Measurements from ENCODE around the gene WTIP. TPM values are rescaled to one million over a fixed set of nuclear protein-coding genes. Genes with fewer than 3 reads are reported as not detected.
"Not testable (repeated sequence)": the region's sequence is repeated elsewhere in the genome, so short reads cannot be mapped to it uniquely, and the experiment has no call there.

The WTIP gene
- total RNA-seq, 1 donor from 2014 or later, result 1.0 TPM

- intact Hi-C loops (cut with micrococcal nuclease), result loop anchor here (2.0 kb wide), 2 partner anchors 27 to 211 kb away; no protein-coding TSS in a partner anchor
- no peak overlapping the region for H3K27ac Mint-ChIP-seq
Measured at GRCh38 chr19:34501339-34502320, 20.1 kb downstream of the WTIP start.

GRCh38 chr19:34502582-34503411 lies 21.2 kb downstream of the WTIP start:
- no peak overlapping the region for H3K4me3 Mint-ChIP-seq (ENCODE audit: low read depth)
- peaks cover 6% of the 10 kb centered on the region for H3K27me3 Mint-ChIP-seq (ENCODE audit: low read depth)
- H3K27ac Mint-ChIP-seq, result no peak overlapping the region
- no peaks in the 10 kb centered on the region for H3K9me3 Mint-ChIP-seq
- intact Hi-C loops (cut with micrococcal nuclease), result no loop called here
- no peaks in the 10 kb centered on the region for H3K36me3 Mint-ChIP-seq (ENCODE audit: low read depth)
- no peak for DNase-seq (ENCODE audit: low spot score)
- no peaks in the 10 kb centered on the region for H3K4me1 Mint-ChIP-seq (ENCODE audit: low read depth)

More at GRCh38 chr19:34501339-34502320, 20.1 kb downstream of the WTIP start:
- Mint-ChIP-seq H3K9me3 (no peaks in the 10 kb centered on the region), H3K27me3 (ENCODE audit: low read depth) (peaks cover 6% of the 10 kb centered on the region), H3K36me3 (ENCODE audit: low read depth) (no peaks in the 10 kb centered on the region), H3K4me1 (ENCODE audit: low read depth) (no peaks in the 10 kb centered on the region), H3K4me3 (ENCODE audit: low read depth) (no peak overlapping the region)
- peak; percentile 78 for DNase-seq (ENCODE audit: low spot score)

GRCh38 chr19:34503531-34504272 lies 22.1 kb downstream of the WTIP start:
- intact Hi-C loops (cut with micrococcal nuclease), result no loop called here
- H3K27me3 Mint-ChIP-seq (ENCODE audit: low read depth), result peaks cover 6% of the 10 kb centered on the region
- H3K4me1 Mint-ChIP-seq (ENCODE audit: low read depth), result no peaks in the 10 kb centered on the region
- no peak for DNase-seq (ENCODE audit: low spot score)
- no peaks in the 10 kb centered on the region for H3K9me3 Mint-ChIP-seq
- H3K36me3 Mint-ChIP-seq (ENCODE audit: low read depth), result no peaks in the 10 kb centered on the region
- H3K27ac Mint-ChIP-seq, result no peak overlapping the region
- no peak overlapping the region for H3K4me3 Mint-ChIP-seq (ENCODE audit: low read depth)

GRCh38 chr19:34504273-34504808 lies 22.8 kb downstream of the WTIP start:
- Mint-ChIP-seq H3K4me3 (ENCODE audit: low read depth) (no peak overlapping the region), H3K36me3 (ENCODE audit: low read depth) (no peaks in the 10 kb centered on the region), H3K9me3 (no peaks in the 10 kb centered on the region), H3K4me1 (ENCODE audit: low read depth) (no peaks in the 10 kb centered on the region), H3K27ac (no peak overlapping the region), H3K27me3 (ENCODE audit: low read depth) (peaks cover 5% of the 10 kb centered on the region)
- DNase-seq (ENCODE audit: low spot score), result no peak
- intact Hi-C loops (cut with micrococcal nuclease), result no loop called here

- intact Hi-C loops (cut with micrococcal nuclease), result no loop called here
- Mint-ChIP-seq H3K27ac (no peak overlapping the region), H3K36me3 (ENCODE audit: low read depth) (no peaks in the 10 kb centered on the region), H3K4me3 (ENCODE audit: low read depth) (no peak overlapping the region), H3K27me3 (ENCODE audit: low read depth) (peaks cover 2% of the 10 kb centered on the region), H3K4me1 (ENCODE audit: low read depth) (no peaks in the 10 kb centered on the region), H3K9me3 (no peaks in the 10 kb centered on the region)
- DNase-seq (ENCODE audit: low spot score), result no peak
Measured at GRCh38 chr19:34504809-34505291, 23.3 kb downstream of the WTIP start.

GRCh38 chr19:34505321-34506025 lies 23.9 kb downstream of the WTIP start:
- H3K27me3 Mint-ChIP-seq (ENCODE audit: low read depth), result no peaks in the 10 kb centered on the region
- H3K36me3 Mint-ChIP-seq (ENCODE audit: low read depth), result no peaks in the 10 kb centered on the region
- no peak for DNase-seq (ENCODE audit: low spot score)
- H3K4me3 Mint-ChIP-seq (ENCODE audit: low read depth), result no peak overlapping the region
- peaks cover under 1% of the 10 kb centered on the region for H3K9me3 Mint-ChIP-seq
- no peaks in the 10 kb centered on the region for H3K4me1 Mint-ChIP-seq (ENCODE audit: low read depth)
- H3K27ac Mint-ChIP-seq, result no peak overlapping the region
- intact Hi-C loops (cut with micrococcal nuclease), result no loop called here

- no peaks in the 10 kb centered on the region for H3K4me1 Mint-ChIP-seq (ENCODE audit: low read depth)
- intact Hi-C loops (cut with micrococcal nuclease), result no loop called here
- peaks cover 5% of the 10 kb centered on the region for H3K9me3 Mint-ChIP-seq
- DNase-seq (ENCODE audit: low spot score), result no peak
- no peaks in the 10 kb centered on the region for H3K27me3 Mint-ChIP-seq (ENCODE audit: low read depth)
- H3K4me3 Mint-ChIP-seq (ENCODE audit: low read depth), result no peak overlapping the region
- H3K36me3 Mint-ChIP-seq (ENCODE audit: low read depth), result no peaks in the 10 kb centered on the region
- no peak overlapping the region for H3K27ac Mint-ChIP-seq
Measured at GRCh38 chr19:34506026-34506370, 24.4 kb downstream of the WTIP start.

- intact Hi-C loops (cut with micrococcal nuclease), result no loop called here
- Mint-ChIP-seq H3K27ac (no peak overlapping the region), H3K4me1 (ENCODE audit: low read depth) (no peaks in the 10 kb centered on the region), H3K4me3 (ENCODE audit: low read depth) (no peak overlapping the region), H3K27me3 (ENCODE audit: low read depth) (no peaks in the 10 kb centered on the region), H3K36me3 (ENCODE audit: low read depth) (no peaks in the 10 kb centered on the region), H3K9me3 (peaks cover 9% of the 10 kb centered on the region)
- DNase-seq (ENCODE audit: low spot score), result no peak
Measured at GRCh38 chr19:34507414-34508067, 26.0 kb downstream of the WTIP start.

- intact Hi-C loops (cut with micrococcal nuclease), result no loop called here
- Mint-ChIP-seq H3K36me3 (ENCODE audit: low read depth) (no peaks in the 10 kb centered on the region), H3K4me1 (ENCODE audit: low read depth) (no peaks in the 10 kb centered on the region), H3K27ac (no peak overlapping the region), H3K9me3 (peaks cover 9% of the 10 kb centered on the region), H3K27me3 (ENCODE audit: low read depth) (no peaks in the 10 kb centered on the region), H3K4me3 (ENCODE audit: low read depth) (no peak overlapping the region)
- no peak for DNase-seq (ENCODE audit: low spot score)
Measured at GRCh38 chr19:34508540-34508939, 27.0 kb downstream of the WTIP start.

GRCh38 chr19:34510904-34511303 lies 29.3 kb downstream of the WTIP start:
- H3K9me3 Mint-ChIP-seq; DNase-seq (ENCODE audit: low spot score); intact Hi-C loops (cut with micrococcal nuclease); H3K27ac Mint-ChIP-seq; H3K27me3 Mint-ChIP-seq (ENCODE audit: low read depth); H3K36me3 Mint-ChIP-seq (ENCODE audit: low read depth); H3K4me3 Mint-ChIP-seq (ENCODE audit: low read depth); H3K4me1 Mint-ChIP-seq (ENCODE audit: low read depth): not testable (repeated sequence)

- Mint-ChIP-seq H3K27ac (no peak overlapping the region), H3K27me3 (ENCODE audit: low read depth) (no peaks in the 10 kb centered on the region), H3K4me3 (ENCODE audit: low read depth) (no peak overlapping the region), H3K9me3 (peaks cover 9% of the 10 kb centered on the region), H3K4me1 (ENCODE audit: low read depth) (no peaks in the 10 kb centered on the region), H3K36me3 (ENCODE audit: low read depth) (no peaks in the 10 kb centered on the region)
- intact Hi-C loops (cut with micrococcal nuclease), result no loop called here
- DNase-seq (ENCODE audit: low spot score), result no peak
Measured at GRCh38 chr19:34512254-34512822, 30.8 kb downstream of the WTIP start.

Measured in activated T-helper 2 cell treated with anti-CD3 and anti-CD28 coated beads, Interferon-gamma antibody, Interleukin-2, Interleukin-4, amounts not matched to agents 10 μg/mL and 5 μg/mL and 100 μg/mL, durations not matched to agents 14 hours and 24 hours and 36 hours (primary cell).